ENCODE data around the gene DOK5.

The DOK5 gene

GRCh38 chr20:54630582-54630981 lies 155.2 kb downstream of the DOK5 start:
- Histone ChIP-seq H3K27me3 (ENCODE audit: control insufficient read depth, insufficient read depth, low read length) (no peaks in the 10 kb centered on the region), H3K36me3 (ENCODE audit: control insufficient read depth, insufficient read depth, low read length) (no peaks in the 10 kb centered on the region), H3K9ac (ENCODE audit: low read length) (no peak overlapping the region), H3K9me3 (ENCODE audit: control insufficient read depth, low read length) (no peaks in the 10 kb centered on the region), H3K4me3 (ENCODE audit: low read length) (no peak overlapping the region), H3K4me1 (ENCODE audit: control insufficient read depth, insufficient read depth, low read length) (no peaks in the 10 kb centered on the region)

- H3K4me1 ChIP-seq (ENCODE audit: control insufficient read depth, insufficient read depth, low read length) = no peaks in the 10 kb centered on the region
- H3K36me3 ChIP-seq (ENCODE audit: control insufficient read depth, insufficient read depth, low read length) = no peaks in the 10 kb centered on the region
- no peaks in the 10 kb centered on the region for H3K9me3 ChIP-seq (ENCODE audit: control insufficient read depth, low read length)
- H3K9ac ChIP-seq (ENCODE audit: low read length) = no peak overlapping the region
- no peaks in the 10 kb centered on the region for H3K27me3 ChIP-seq (ENCODE audit: control insufficient read depth, insufficient read depth, low read length)
- no peak overlapping the region for H3K4me3 ChIP-seq (ENCODE audit: low read length)
These were observed 155.7 kb downstream of the DOK5 start for GRCh38 chr20:54631059-54631458.

GRCh38 chr20:54633374-54634355 lies 158.3 kb downstream of the DOK5 start:
- H3K4me3 ChIP-seq (ENCODE audit: low read length) = no peak overlapping the region
- no peaks in the 10 kb centered on the region for H3K27me3 ChIP-seq (ENCODE audit: control insufficient read depth, insufficient read depth, low read length)
- no peaks in the 10 kb centered on the region for H3K9me3 ChIP-seq (ENCODE audit: control insufficient read depth, low read length)
- no peaks in the 10 kb centered on the region for H3K4me1 ChIP-seq (ENCODE audit: control insufficient read depth, insufficient read depth, low read length)
- H3K36me3 ChIP-seq (ENCODE audit: control insufficient read depth, insufficient read depth, low read length) = no peaks in the 10 kb centered on the region
- no peak overlapping the region for H3K9ac ChIP-seq (ENCODE audit: low read length)

GRCh38 chr20:54636575-54636974 lies 161.2 kb downstream of the DOK5 start:
- Histone ChIP-seq H3K9ac (ENCODE audit: low read length) (no peak overlapping the region), H3K9me3 (ENCODE audit: control insufficient read depth, low read length) (no peaks in the 10 kb centered on the region), H3K4me3 (ENCODE audit: low read length) (no peak overlapping the region), H3K36me3 (ENCODE audit: control insufficient read depth, insufficient read depth, low read length) (no peaks in the 10 kb centered on the region), H3K27me3 (ENCODE audit: control insufficient read depth, insufficient read depth, low read length) (no peaks in the 10 kb centered on the region), H3K4me1 (ENCODE audit: control insufficient read depth, insufficient read depth, low read length) (no peaks in the 10 kb centered on the region)

- Histone ChIP-seq H3K9me3 (ENCODE audit: control insufficient read depth, low read length) (no peaks in the 10 kb centered on the region), H3K4me3 (ENCODE audit: low read length) (no peak overlapping the region)
These were observed 164.5 kb downstream of the DOK5 start for GRCh38 chr20:54639941-54640340.

GRCh38 chr20:54640800-54641199 lies 165.4 kb downstream of the DOK5 start:
- no peaks in the 10 kb centered on the region for H3K27me3 ChIP-seq (ENCODE audit: control insufficient read depth, insufficient read depth, low read length)
- no peaks in the 10 kb centered on the region for H3K36me3 ChIP-seq (ENCODE audit: control insufficient read depth, insufficient read depth, low read length)

More at GRCh38 chr20:54639941-54640340, 164.5 kb downstream of the DOK5 start:
- H3K27me3 ChIP-seq (ENCODE audit: control insufficient read depth, insufficient read depth, low read length) = no peaks in the 10 kb centered on the region
- no peaks in the 10 kb centered on the region for H3K4me1 ChIP-seq (ENCODE audit: control insufficient read depth, insufficient read depth, low read length)
- no peak overlapping the region for H3K9ac ChIP-seq (ENCODE audit: low read length)
- H3K36me3 ChIP-seq (ENCODE audit: control insufficient read depth, insufficient read depth, low read length) = no peaks in the 10 kb centered on the region

GRCh38 chr20:54642864-54643667 lies 167.7 kb downstream of the DOK5 start:
- Histone ChIP-seq H3K9me3 (ENCODE audit: control insufficient read depth, low read length) (no peaks in the 10 kb centered on the region), H3K4me1 (ENCODE audit: control insufficient read depth, insufficient read depth, low read length) (no peaks in the 10 kb centered on the region), H3K36me3 (ENCODE audit: control insufficient read depth, insufficient read depth, low read length) (no peaks in the 10 kb centered on the region), H3K9ac (ENCODE audit: low read length) (no peak overlapping the region), H3K27me3 (ENCODE audit: control insufficient read depth, insufficient read depth, low read length) (no peaks in the 10 kb centered on the region), H3K4me3 (ENCODE audit: low read length) (no peak overlapping the region)

More at GRCh38 chr20:54640800-54641199, 165.4 kb downstream of the DOK5 start:
- Histone ChIP-seq H3K4me1 (ENCODE audit: control insufficient read depth, insufficient read depth, low read length) (no peaks in the 10 kb centered on the region), H3K4me3 (ENCODE audit: low read length) (no peak overlapping the region), H3K9ac (ENCODE audit: low read length) (no peak overlapping the region), H3K9me3 (ENCODE audit: control insufficient read depth, low read length) (no peaks in the 10 kb centered on the region)

- H3K36me3 ChIP-seq (ENCODE audit: control insufficient read depth, insufficient read depth, low read length) = no peaks in the 10 kb centered on the region
- no peaks in the 10 kb centered on the region for H3K9me3 ChIP-seq (ENCODE audit: control insufficient read depth, low read length)
- H3K9ac ChIP-seq (ENCODE audit: low read length) = no peak overlapping the region
- no peaks in the 10 kb centered on the region for H3K4me1 ChIP-seq (ENCODE audit: control insufficient read depth, insufficient read depth, low read length)
- H3K4me3 ChIP-seq (ENCODE audit: low read length) = no peak overlapping the region
- H3K27me3 ChIP-seq (ENCODE audit: control insufficient read depth, insufficient read depth, low read length) = no peaks in the 10 kb centered on the region
These were observed 168.4 kb downstream of the DOK5 start for GRCh38 chr20:54643761-54644160.

GRCh38 chr20:54645445-54646155 lies 170.2 kb downstream of the DOK5 start:
- H3K9me3 ChIP-seq (ENCODE audit: control insufficient read depth, low read length) = no peaks in the 10 kb centered on the region
- no peaks in the 10 kb centered on the region for H3K4me1 ChIP-seq (ENCODE audit: control insufficient read depth, insufficient read depth, low read length)
- no peak overlapping the region for H3K9ac ChIP-seq (ENCODE audit: low read length)
- H3K27me3 ChIP-seq (ENCODE audit: control insufficient read depth, insufficient read depth, low read length) = no peaks in the 10 kb centered on the region
- H3K4me3 ChIP-seq (ENCODE audit: low read length) = no peak overlapping the region
- H3K36me3 ChIP-seq (ENCODE audit: control insufficient read depth, insufficient read depth, low read length) = no peaks in the 10 kb centered on the region

GRCh38 chr20:54646156-54646517 lies 170.7 kb downstream of the DOK5 start:
- Histone ChIP-seq H3K27me3 (ENCODE audit: control insufficient read depth, insufficient read depth, low read length) (no peaks in the 10 kb centered on the region), H3K9me3 (ENCODE audit: control insufficient read depth, low read length) (no peaks in the 10 kb centered on the region), H3K9ac (ENCODE audit: low read length) (no peak overlapping the region), H3K4me1 (ENCODE audit: control insufficient read depth, insufficient read depth, low read length) (no peaks in the 10 kb centered on the region), H3K4me3 (ENCODE audit: low read length) (no peak overlapping the region), H3K36me3 (ENCODE audit: control insufficient read depth, insufficient read depth, low read length) (no peaks in the 10 kb centered on the region)

- Histone ChIP-seq H3K27me3 (ENCODE audit: control insufficient read depth, insufficient read depth, low read length) (no peaks in the 10 kb centered on the region), H3K36me3 (ENCODE audit: control insufficient read depth, insufficient read depth, low read length) (no peaks in the 10 kb centered on the region), H3K4me3 (ENCODE audit: low read length) (no peak overlapping the region), H3K4me1 (ENCODE audit: control insufficient read depth, insufficient read depth, low read length) (no peaks in the 10 kb centered on the region), H3K9me3 (ENCODE audit: control insufficient read depth, low read length) (no peaks in the 10 kb centered on the region), H3K9ac (ENCODE audit: low read length) (no peak overlapping the region)
These were observed 173.2 kb downstream of the DOK5 start for GRCh38 chr20:54648421-54649142.

Measured in mucosa of stomach (tissue), 1 donor.